ENCODE results near the gene MRPL20. TPM values are rescaled to one million over a fixed set of nuclear protein-coding genes. Genes with fewer than 3 reads are reported as not detected.
A peak's percentile ranks its signal among the peaks of the same experiment; 100 is the strongest.
"Not testable (repeated sequence)": the region's sequence is repeated elsewhere in the genome, so short reads cannot be mapped to it uniquely, and the experiment has no call there.

The MRPL20 gene
- total RNA-seq, 1 donor from 2014 or later, result 75.6 TPM

GRCh38 chr1:1397839-1398523, 9.1 kb downstream of the MRPL20 start:
- intact Hi-C loops (cut with DNase I), result loop anchor here (10.0 kb wide), 1 partner anchor 97 kb away; no protein-coding TSS in a partner anchor
- ATAC-seq (no peak), DNase-seq (ENCODE audit: low spot score) (no peak)

GRCh38 chr1:1395166-1395565, 11.9 kb downstream of the MRPL20 start:
- DNase-seq (ENCODE audit: low spot score) (no peak), ATAC-seq (no peak)
- intact Hi-C loops (cut with DNase I), result loop anchor here (10.0 kb wide), 1 partner anchor 100 kb away; no protein-coding TSS in a partner anchor

GRCh38 chr1:1394116-1394515, 13.0 kb downstream of the MRPL20 start:
- ATAC-seq, result no peak
- DNase-seq (ENCODE audit: low spot score), result no peak
- intact Hi-C loops (cut with DNase I), result loop anchor here (10.0 kb wide), 1 partner anchor 101 kb away; no protein-coding TSS in a partner anchor

GRCh38 chr1:1393428-1393827, 13.7 kb downstream of the MRPL20 start:
- ATAC-seq (no peak), DNase-seq (ENCODE audit: low spot score) (no peak)
- intact Hi-C loops (cut with DNase I), result loop anchor here (10.0 kb wide), 1 partner anchor 101 kb away; no protein-coding TSS in a partner anchor

GRCh38 chr1:1393014-1393413, 14.1 kb downstream of the MRPL20 start:
- ATAC-seq (no peak), DNase-seq (ENCODE audit: low spot score) (no peak)
- intact Hi-C loops (cut with DNase I), result loop anchor here (10.0 kb wide), 1 partner anchor 102 kb away; no protein-coding TSS in a partner anchor

- DNase-seq (ENCODE audit: low spot score), result no peak
- intact Hi-C loops (cut with DNase I), result loop anchor here (10.0 kb wide), 1 partner anchor 104 kb away; no protein-coding TSS in a partner anchor
- no peak for ATAC-seq
Measured at GRCh38 chr1:1391225-1391624, 15.9 kb downstream of the MRPL20 start.

GRCh38 chr1:1390675-1391074, 16.4 kb downstream of the MRPL20 start:
- intact Hi-C loops (cut with DNase I), result loop anchor here (10.0 kb wide), 1 partner anchor 104 kb away; no protein-coding TSS in a partner anchor
- ATAC-seq (no peak), DNase-seq (ENCODE audit: low spot score) (no peak)

GRCh38 chr1:1388078-1388472, 19.0 kb downstream of the MRPL20 start:
- intact Hi-C loops (cut with DNase I), result no loop called here

GRCh38 chr1:1387098-1388077, 19.7 kb downstream of the MRPL20 start:
- DNase-seq (ENCODE audit: low spot score) (no peak), ATAC-seq (peak; percentile 30)
- intact Hi-C loops (cut with DNase I), result no loop called here

More at GRCh38 chr1:1388078-1388472, 19.0 kb downstream of the MRPL20 start:
- no peak for DNase-seq (ENCODE audit: low spot score)
- no peak for ATAC-seq

- DNase-seq (ENCODE audit: low spot score) (no peak), ATAC-seq (no peak)
- intact Hi-C loops (cut with DNase I), result no loop called here
Measured at GRCh38 chr1:1385931-1386330, 21.2 kb downstream of the MRPL20 start.

- ATAC-seq; intact Hi-C loops (cut with DNase I); DNase-seq (ENCODE audit: low spot score): not testable (repeated sequence)
Measured at GRCh38 chr1:1385339-1385738, 21.8 kb downstream of the MRPL20 start.

- ATAC-seq, result no peak
- DNase-seq (ENCODE audit: low spot score), result no peak
- intact Hi-C loops (cut with DNase I), result no loop called here
Measured at GRCh38 chr1:1381294-1381693, 25.8 kb downstream of the MRPL20 start.

- ATAC-seq (no peak), DNase-seq (ENCODE audit: low spot score) (no peak)
- intact Hi-C loops (cut with DNase I), result no loop called here
Measured at GRCh38 chr1:1380860-1381259, 26.2 kb downstream of the MRPL20 start.

GRCh38 chr1:1377540-1378205, 29.4 kb downstream of the MRPL20 start:
- no peak for DNase-seq (ENCODE audit: low spot score)
- no peak for ATAC-seq
- intact Hi-C loops (cut with DNase I), result no loop called here

GRCh38 chr1:1376551-1377226, 30.4 kb downstream of the MRPL20 start:
- intact Hi-C loops (cut with DNase I), result no loop called here

GRCh38 chr1:1374929-1375662, 32.0 kb downstream of the MRPL20 start, which contains the start of gene AURKAIP1:
Gene AURKAIP1, minus strand, starts transcription at chr1:1375207. Its CDS starts 451 bp downstream, at chr1:1374756.
- ATAC-seq (peak; percentile 96), DNase-seq (ENCODE audit: low spot score) (peak; percentile 99)
- intact Hi-C loops (cut with DNase I), result no loop called here

More at GRCh38 chr1:1376551-1377226, 30.4 kb downstream of the MRPL20 start:
- ATAC-seq, result no peak
- DNase-seq (ENCODE audit: low spot score), result no peak

GRCh38 chr1:1374589-1374928, 32.5 kb downstream of the MRPL20 start:
- intact Hi-C loops (cut with DNase I), result no loop called here
- DNase-seq (ENCODE audit: low spot score), result peak; percentile 75

More at GRCh38 chr1:1374589-1374928, 32.5 kb downstream of the MRPL20 start:
- no peak for ATAC-seq
